Upper lobe of left lung (tissue), 6 donors: ENCODE measurements around the gene CCDC127. TPM values are rescaled to one million over a fixed set of nuclear protein-coding genes. Genes with fewer than 3 reads are reported as not detected.
"Not testable (repeated sequence)": the region's sequence is repeated elsewhere in the genome, so short reads cannot be mapped to it uniquely, and the experiment has no call there.

Source experiments
- ATAC-seq, 2 donors: fragments of 200-7000 bp; cut with Tn5 transposase; one replicate each; pipeline ENCODE4 v1.9.1; 2022; ENCODE audit warnings: mild to moderate bottlenecking in 2 of 2, moderate library complexity in 2 of 2; ENCODE audit not compliant: low FRiP score in 2 of 2
- DNase-seq, 2 donors: peaks; one replicate each; pipeline ENCODE4 v3.0.0-alpha.2; 2019 to 2020
- H3K27ac ChIP-seq, 4 donors: fragments of 200-600 bp; sonication (generic); one replicate each; pipeline ENCODE4 v1.5.1; 2016 to 2019
- H3K27me3 ChIP-seq, 4 donors: fragments of 200-600 bp; sonication (generic); one replicate each; pipeline ENCODE4 v1.5.1; 2017 to 2019
- H3K36me3 ChIP-seq, 4 donors: fragments of 200-600 bp; sonication (generic); one replicate each; pipeline ENCODE4 v1.5.1; 2016 to 2019
- H3K4me1 ChIP-seq, 4 donors: fragments of 200-600 bp; sonication (generic); one replicate each; pipeline ENCODE4 v1.5.1; 2018 to 2019
- H3K4me3 ChIP-seq, 4 donors: fragments of 200-600 bp; sonication (generic); one replicate each; pipeline ENCODE4 v1.5.1; 2017 to 2019; ENCODE audit warnings: mild to moderate bottlenecking in 2 of 4, moderate library complexity in 1 of 4
- H3K9me3 ChIP-seq, 4 donors: fragments of 200-600 bp; sonication (generic); one replicate each; pipeline ENCODE4 v1.5.1; 2018 to 2019
- EP300 ChIP-seq, 4 donors: sonication (generic); formaldehyde crosslinking; IDR thresholded peaks; one replicate each; pipeline ENCODE4 v1.5.1; 2017; ENCODE audit warnings: antibody characterized with exemption in 4 of 4, control low read depth in 2 of 4
- POLR2A ChIP-seq, 4 donors: fragments of 450-650 bp; IDR thresholded peaks; one replicate each; pipeline ENCODE4 v1.5.1; 2016 to 2017; ENCODE audit warnings: antibody characterized with exemption in 4 of 4, mild to moderate bottlenecking in 2 of 4
- POLR2AphosphoS5 ChIP-seq, 2 donors: sonication (generic); formaldehyde crosslinking; IDR thresholded peaks; one replicate each; pipeline ENCODE4 v1.5.1; 2017; ENCODE audit warnings: antibody characterized with exemption in 2 of 2
- WGBS, 2 donors: methylation state at CpG; one replicate each; pipeline ENCODE4 v1.1.5; 2017 to 2018; 5-methylcytosine and 5-hydroxymethylcytosine counted together
- total RNA-seq, 6 donors: library from RNA; depleted of rRNA in 4 of 6; stranded (reverse); fragments of >200 nt in 4 of 6; gene quantifications; one replicate each; pipeline versions ENCODE4 v1.1.0 to v1.2.1, GENCODE V29; 2016 to 2021
- TF ChIP-seq, protein P1 (sequence below), 6 experiments: fragments of 450-650 bp in 4 of 6; fragments of 200-600 bp in 2 of 6; sonication (generic) in 2 of 6; IDR thresholded peaks; one replicate each; pipeline ENCODE4 v1.5.1; 2016 to 2019; ENCODE audit warnings: antibody characterized with exemption in 6 of 6
- donor health status: DM: no; HTN: no; CAD: no; lungs with moderate emphysema.
- donor health status: DM: no; HTN: yes; CAD: no; lungs with severe emphysema.

Gene CCDC127
- total RNA-seq, 6 donors from 2014 or later: 3.1 to 8.5 (median 4.8) TPM

DNA sequence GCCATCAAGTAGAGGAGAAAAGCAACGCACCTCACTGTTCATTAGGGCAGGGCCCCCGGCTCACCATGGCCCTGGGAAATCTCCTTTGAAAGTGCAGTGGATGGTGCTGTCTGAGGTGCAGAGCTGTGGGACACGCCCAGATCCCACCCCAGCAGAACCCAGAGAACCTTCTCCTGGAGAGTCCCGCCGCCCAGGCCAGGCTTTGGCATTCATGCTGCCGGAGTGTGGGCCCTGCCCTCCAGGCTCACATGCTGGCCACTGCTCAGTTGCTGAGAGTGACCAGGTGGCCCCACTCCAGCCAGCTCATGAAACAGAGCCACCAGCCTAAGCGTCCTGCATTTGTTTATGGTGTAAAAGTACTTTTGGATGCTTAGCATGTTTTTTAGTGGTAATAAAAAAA, 50.4 kb downstream of the CCDC127 start:
- no peaks in the 10 kb centered on the region for H3K9me3 ChIP-seq
- H3K27me3 ChIP-seq: no peaks in the 10 kb centered on the region
- H3K4me1 ChIP-seq: peaks cover 0 to 15% (median 4%) of the 10 kb centered on the region in 4 donors
- ATAC-seq: no peak
- no peaks in the 10 kb centered on the region for H3K36me3 ChIP-seq
- peak in 1 of 2 donors; percentile 12 for DNase-seq
- TF ChIP-seq, protein P1, sequence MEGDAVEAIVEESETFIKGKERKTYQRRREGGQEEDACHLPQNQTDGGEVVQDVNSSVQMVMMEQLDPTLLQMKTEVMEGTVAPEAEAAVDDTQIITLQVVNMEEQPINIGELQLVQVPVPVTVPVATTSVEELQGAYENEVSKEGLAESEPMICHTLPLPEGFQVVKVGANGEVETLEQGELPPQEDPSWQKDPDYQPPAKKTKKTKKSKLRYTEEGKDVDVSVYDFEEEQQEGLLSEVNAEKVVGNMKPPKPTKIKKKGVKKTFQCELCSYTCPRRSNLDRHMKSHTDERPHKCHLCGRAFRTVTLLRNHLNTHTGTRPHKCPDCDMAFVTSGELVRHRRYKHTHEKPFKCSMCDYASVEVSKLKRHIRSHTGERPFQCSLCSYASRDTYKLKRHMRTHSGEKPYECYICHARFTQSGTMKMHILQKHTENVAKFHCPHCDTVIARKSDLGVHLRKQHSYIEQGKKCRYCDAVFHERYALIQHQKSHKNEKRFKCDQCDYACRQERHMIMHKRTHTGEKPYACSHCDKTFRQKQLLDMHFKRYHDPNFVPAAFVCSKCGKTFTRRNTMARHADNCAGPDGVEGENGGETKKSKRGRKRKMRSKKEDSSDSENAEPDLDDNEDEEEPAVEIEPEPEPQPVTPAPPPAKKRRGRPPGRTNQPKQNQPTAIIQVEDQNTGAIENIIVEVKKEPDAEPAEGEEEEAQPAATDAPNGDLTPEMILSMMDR (IDR thresholded peaks at IDR 0.05): no peak
- TF ChIP-seq POLR2AphosphoS5 (IDR thresholded peaks at IDR 0.05) (no peak), EP300 (IDR thresholded peaks at IDR 0.05) (no peak), POLR2A (IDR thresholded peaks at IDR 0.05) (no peak)
- H3K27ac ChIP-seq: no peak overlapping the region
- 89 to 93% methylated on average over 3 to 7 of the region's 7 CpGs for WGBS, 2 donors
- H3K4me3 ChIP-seq: no peak overlapping the region

DNA sequence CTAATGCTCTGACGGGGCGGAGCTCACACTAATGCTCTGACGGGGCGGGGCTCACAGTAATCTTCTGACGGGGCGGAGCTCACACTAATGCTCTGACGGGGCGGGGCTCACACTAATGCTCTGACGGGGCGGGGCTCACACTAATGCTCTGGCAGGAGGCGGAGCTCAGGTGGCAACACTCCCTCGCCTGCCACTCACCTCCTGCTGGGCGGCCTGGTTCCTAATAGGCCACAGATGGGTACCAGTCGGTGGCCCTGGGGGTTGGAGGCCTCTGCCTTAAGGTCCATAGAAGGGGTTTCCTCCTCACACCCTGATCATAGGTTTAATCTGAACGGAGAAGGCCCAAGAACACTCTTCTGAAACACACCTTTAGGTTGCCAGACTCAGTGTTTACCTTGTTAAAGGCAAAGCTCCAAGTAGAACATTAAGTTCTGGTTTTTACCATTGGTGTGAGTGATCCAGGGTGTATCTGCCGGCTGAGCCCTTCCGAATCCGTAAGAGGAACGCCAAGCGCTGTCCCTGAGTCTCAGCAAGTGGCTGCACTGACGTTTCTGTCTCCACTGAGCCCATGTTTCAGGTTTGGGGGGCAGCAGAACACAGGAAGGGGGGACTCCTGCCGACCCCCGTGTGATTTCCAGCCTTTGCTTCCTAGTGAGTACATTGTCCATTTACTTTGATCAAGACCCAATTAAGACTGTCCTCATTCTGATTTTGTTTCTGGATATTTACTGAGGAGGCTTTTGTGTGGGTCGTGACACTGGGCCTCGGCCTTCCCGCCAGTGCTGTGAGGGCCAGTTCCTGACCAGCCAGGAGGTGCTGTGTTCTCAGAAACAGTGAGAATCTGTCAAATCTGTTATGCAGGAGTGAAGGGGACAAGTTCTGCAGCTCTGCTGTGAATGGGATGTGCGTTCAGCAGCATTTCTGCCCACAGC, 51.2 kb downstream of the CCDC127 start:
- 83 to 90% methylated on average over 15 to 26 of the region's 27 CpGs for WGBS, 2 donors
- H3K9me3 ChIP-seq: no peaks in the 10 kb centered on the region

DNA sequence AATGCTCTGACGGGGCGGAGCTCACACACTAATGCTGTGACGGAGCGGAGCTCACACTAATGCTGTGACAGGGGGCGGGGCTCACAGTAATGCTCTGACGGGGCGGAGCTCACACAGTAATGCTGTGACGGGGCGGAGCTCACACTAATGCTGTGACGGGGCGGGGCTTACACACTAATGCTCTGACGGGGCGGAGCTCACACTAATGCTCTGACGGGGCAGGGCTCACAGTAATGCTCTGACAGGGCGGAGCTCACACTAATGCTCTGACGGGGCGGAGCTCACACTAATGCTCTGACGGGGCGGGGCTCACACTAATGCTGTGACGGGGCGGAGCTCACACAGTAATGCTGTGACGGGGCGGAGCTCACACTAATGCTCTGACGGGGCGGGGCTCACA, 53.2 kb downstream of the CCDC127 start:
- H3K4me3 ChIP-seq, H3K27me3 ChIP-seq, ATAC-seq, H3K9me3 ChIP-seq, H3K36me3 ChIP-seq, H3K27ac ChIP-seq, DNase-seq: not testable (repeated sequence)
- WGBS, 2 donors: 91 to 94% methylated on average over 7 to 25 of the region's 25 CpGs
- peaks cover 0 to 15% (median 4%) of the 10 kb centered on the region in 4 donors for H3K4me1 ChIP-seq

More for the DNA sequence above, 51.2 kb downstream of the CCDC127 start:
- H3K27ac ChIP-seq: no peak overlapping the region
- no peak for TF ChIP-seq POLR2A (IDR thresholded peaks at IDR 0.05)
- TF ChIP-seq EP300 (IDR thresholded peaks at IDR 0.05): no peak
- TF ChIP-seq, protein P1 (IDR thresholded peaks at IDR 0.05): no peak
- TF ChIP-seq POLR2AphosphoS5 (IDR thresholded peaks at IDR 0.05): no peak
- DNase-seq (peak in 1 of 2 donors; percentile 21), ATAC-seq (no peak)
- no peaks in the 10 kb centered on the region for H3K27me3 ChIP-seq
- no peaks in the 10 kb centered on the region for H3K36me3 ChIP-seq
- H3K4me3 ChIP-seq: no peak overlapping the region
- peaks cover 0 to 15% (median 4%) of the 10 kb centered on the region in 4 donors for H3K4me1 ChIP-seq

DNA sequence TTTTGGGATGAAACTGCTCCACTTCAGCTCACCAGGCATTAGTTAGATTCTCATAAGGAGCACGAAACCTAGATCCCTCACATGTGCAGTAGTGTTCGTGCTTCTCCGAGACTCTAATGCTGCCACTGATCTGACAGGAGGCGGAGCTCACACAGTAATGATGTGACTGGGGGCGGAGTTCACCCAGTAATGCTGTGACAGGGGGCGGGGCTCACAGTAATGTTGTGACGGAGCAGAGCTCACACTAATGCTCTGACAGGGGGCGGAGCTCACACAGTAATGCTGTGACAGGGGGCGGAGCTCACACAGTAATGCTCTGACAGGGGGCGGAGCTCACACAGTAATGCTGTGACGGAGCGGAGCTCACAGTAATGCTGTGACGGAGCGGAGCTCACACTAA, 53.7 kb downstream of the CCDC127 start:
- no peaks in the 10 kb centered on the region for H3K9me3 ChIP-seq
- ATAC-seq (no peak), DNase-seq (peak in 1 of 2 donors; percentile 1)
- WGBS, 2 donors: 83 to 86% methylated on average over 8 to 14 of the region's 14 CpGs
- H3K27ac ChIP-seq: no peak overlapping the region
- no peaks in the 10 kb centered on the region for H3K36me3 ChIP-seq
- peaks cover 0 to 10% (median 2%) of the 10 kb centered on the region in 4 donors for H3K4me1 ChIP-seq
- TF ChIP-seq, protein P1 (IDR thresholded peaks at IDR 0.05): no peak
- TF ChIP-seq POLR2AphosphoS5 (IDR thresholded peaks at IDR 0.05) (no peak), POLR2A (IDR thresholded peaks at IDR 0.05) (no peak), EP300 (IDR thresholded peaks at IDR 0.05) (no peak)
- H3K27me3 ChIP-seq: no peaks in the 10 kb centered on the region
- H3K4me3 ChIP-seq: no peak overlapping the region

DNA sequence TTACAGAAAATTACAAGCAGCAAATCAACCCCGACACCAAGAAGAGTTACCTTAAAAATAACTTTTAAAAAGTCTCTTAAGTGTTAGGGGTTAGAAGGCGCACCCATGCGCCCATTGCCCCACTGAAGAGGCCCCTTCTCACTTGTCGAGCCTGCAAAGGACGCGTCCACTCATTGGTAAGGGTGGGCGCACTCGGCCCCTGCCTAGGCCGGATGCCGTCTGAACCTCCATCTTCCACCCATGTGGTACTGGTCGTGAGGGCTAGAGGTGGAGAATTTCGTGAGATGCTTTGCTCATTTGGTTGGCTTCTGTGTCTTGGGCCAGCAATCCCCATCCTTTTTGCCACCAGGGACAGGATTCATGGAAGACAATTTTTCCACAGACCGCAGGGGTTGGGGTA, 54.1 kb downstream of the CCDC127 start:
- Histone ChIP-seq H3K27me3 (no peaks in the 10 kb centered on the region), H3K4me1 (peaks cover 0 to 6% (median under 1%) of the 10 kb centered on the region in 4 donors), H3K27ac (no peak overlapping the region), H3K36me3 (no peaks in the 10 kb centered on the region), H3K4me3 (no peak overlapping the region), H3K9me3 (no peaks in the 10 kb centered on the region)
- ATAC-seq: no peak
- peak in 1 of 2 donors; percentile 1 for DNase-seq
- 85 to 88% methylated on average over 13 of the region's 13 CpGs for WGBS, 2 donors
- TF ChIP-seq POLR2A (IDR thresholded peaks at IDR 0.05) (no peak), POLR2AphosphoS5 (IDR thresholded peaks at IDR 0.05) (no peak), EP300 (IDR thresholded peaks at IDR 0.05) (no peak)
- TF ChIP-seq, protein P1 (IDR thresholded peaks at IDR 0.05): no peak
